ENCODE measurements around the gene MKS1.

The MKS1 gene
- long read RNA-seq, donor 1, transcript MKS1-202 (18 exons, 2,397 nt): major isoform, 7 of 10 reads
- long read RNA-seq, donor 1, partial matches to known transcripts: 0 of 10 reads
- long read RNA-seq, donor 1, other reads (novel, unspliced or antisense): 0 of 10 reads
- long read RNA-seq, donor 2, partial matches to known transcripts: 0 of 2 reads
- long read RNA-seq, donor 2, other reads (novel, unspliced or antisense): 0 of 2 reads
- long read RNA-seq, donor 3, partial matches to known transcripts: 0 of 4 reads
- long read RNA-seq, donor 3, other reads (novel, unspliced or antisense): 0 of 4 reads
- long read RNA-seq, donor 4, transcript MKS1-210 (4 exons, 899 nt): major isoform, 5 of 7 reads
- long read RNA-seq, donor 4, partial matches to known transcripts: 0 of 7 reads
- long read RNA-seq, donor 4, other reads (novel, unspliced or antisense): 0 of 7 reads
- long read RNA-seq, donor 5, transcript MKS1-202 (18 exons, 2,397 nt): major isoform, 7 of 9 reads
- long read RNA-seq, donor 5, partial matches to known transcripts: 0 of 9 reads
- long read RNA-seq, donor 5, other reads (novel, unspliced or antisense): 0 of 9 reads
- long read RNA-seq, donor 6, partial matches to known transcripts: 0 of 5 reads
- long read RNA-seq, donor 6, other reads (novel, unspliced or antisense): 0 of 5 reads
- long read RNA-seq, donor 7: 0 reads
- long read RNA-seq, donor 8, partial matches to known transcripts: 0 of 4 reads
- long read RNA-seq, donor 8, other reads (novel, unspliced or antisense): 0 of 4 reads

- DNase-seq: peak; percentile 85
Measured at GRCh38 chr17:58219007-58219788, at the start of gene MKS1. TSS of gene MKS1 (minus strand) at chr17:58219255. CDS start at chr17:58219230, 25 bp downstream.

- DNase-seq: no peak
Measured at GRCh38 chr17:58268326-58268725, 49.3 kb upstream of the MKS1 start.

GRCh38 chr17:58267347-58268324 lies 48.6 kb upstream of the MKS1 start:
- DNase-seq: no peak

- no peak for DNase-seq
Measured at GRCh38 chr17:58265902-58266875, 47.1 kb upstream of the MKS1 start.

GRCh38 chr17:58265271-58265670 lies 46.2 kb upstream of the MKS1 start:
- DNase-seq: no peak

- DNase-seq: no peak
Measured at GRCh38 chr17:58264407-58265103, 45.5 kb upstream of the MKS1 start.

- no peak for DNase-seq
Measured at GRCh38 chr17:58263773-58264172, 44.7 kb upstream of the MKS1 start.

- DNase-seq: no peak
Measured at GRCh38 chr17:58262149-58262548, 43.1 kb upstream of the MKS1 start.

GRCh38 chr17:58254803-58255202 lies 35.7 kb upstream of the MKS1 start:
- DNase-seq: no peak

- no peak for DNase-seq
Measured at GRCh38 chr17:58253082-58253481, 34.0 kb upstream of the MKS1 start.

GRCh38 chr17:58252141-58252540 lies 33.1 kb upstream of the MKS1 start:
- DNase-seq: no peak

- no peak for DNase-seq
Measured at GRCh38 chr17:58250344-58251011, 31.4 kb upstream of the MKS1 start.

- peak; percentile 92 for DNase-seq
Measured at GRCh38 chr17:58249270-58250133, 30.4 kb upstream of the MKS1 start.

GRCh38 chr17:58248955-58249269 lies 29.9 kb upstream of the MKS1 start:
- DNase-seq: no peak

GRCh38 chr17:58247511-58248363 lies 28.7 kb upstream of the MKS1 start:
- no peak for DNase-seq

- DNase-seq: no peak
Measured at GRCh38 chr17:58246781-58247180, 27.7 kb upstream of the MKS1 start.

GRCh38 chr17:58246104-58246740 lies 27.2 kb upstream of the MKS1 start:
- no peak for DNase-seq
